Inflammatory macrophage treated with lipopolysaccharide for 4 hours (primary cell): ENCODE measurements around the gene NUDT10.
"Not testable (repeated sequence)": the region's sequence is repeated elsewhere in the genome, so short reads cannot be mapped to it uniquely, and the experiment has no call there.

Experiments
- DNase-seq: peaks from one replicate; pipeline ENCODE4 v3.0.0-alpha.2; 2020

NUDT10 gene

DNA sequence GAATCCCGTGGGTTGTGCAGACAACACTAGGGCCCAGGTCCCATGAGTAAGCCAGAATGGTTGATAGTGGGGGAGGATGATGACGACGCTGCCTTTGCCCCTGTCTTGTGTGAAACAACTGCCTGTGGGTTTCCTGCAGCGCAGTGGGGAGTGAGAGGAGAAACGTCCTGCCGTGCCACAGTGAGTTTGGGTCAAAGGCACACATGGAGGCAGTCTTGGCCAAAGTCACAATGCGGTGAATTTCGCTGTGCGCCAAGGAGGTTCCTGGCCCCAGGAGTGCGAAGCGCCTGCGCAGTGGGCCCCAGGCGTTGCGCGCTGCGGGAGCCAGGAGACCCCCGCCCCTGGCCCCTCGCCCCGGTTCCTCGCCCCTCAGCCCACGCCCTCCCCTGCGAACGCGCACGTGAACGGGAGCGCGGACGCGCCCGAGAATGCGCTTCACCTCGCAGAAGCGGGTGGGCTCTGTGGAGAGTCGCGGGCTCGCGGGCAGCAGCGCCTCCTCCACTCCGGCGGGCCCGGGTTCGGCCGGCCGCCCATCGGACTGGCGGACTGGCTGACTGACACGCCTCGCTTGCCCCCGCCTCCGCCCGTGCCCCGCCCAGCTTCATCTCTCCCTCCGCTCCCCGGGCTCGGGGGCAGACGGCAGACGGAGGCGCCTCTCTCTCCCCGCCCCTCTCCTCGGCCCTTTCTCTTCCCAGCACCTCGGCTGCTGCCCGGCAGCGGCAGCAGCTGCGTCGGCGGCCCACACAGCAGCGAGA is at the start of gene NUDT10:
Gene NUDT10 (plus strand): TSS at position 635 of the 755 bp plus-strand sequence. CDS start 144 bp downstream, outside the sequence.
- DNase-seq = no peak

DNA sequence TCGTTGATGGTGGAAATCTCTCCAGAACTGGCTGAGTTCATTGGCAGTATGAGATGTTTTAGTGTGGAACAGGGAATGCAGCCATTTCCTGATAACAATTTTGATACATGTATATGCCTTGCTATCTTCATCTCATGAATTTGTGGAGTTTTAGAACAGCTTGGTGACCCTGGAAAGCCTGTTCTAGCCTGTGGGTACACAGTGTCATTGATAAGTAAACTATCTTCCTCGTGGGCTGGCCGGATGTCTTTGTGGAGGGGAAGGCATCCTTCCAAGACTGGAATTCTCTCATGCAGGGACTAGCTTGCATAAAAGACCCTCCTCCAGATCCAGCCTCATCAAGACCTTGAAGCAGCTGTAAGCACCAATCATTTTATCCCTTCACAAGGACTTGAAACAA is 40.2 kb upstream of the NUDT10 start:
- DNase-seq = no peak

DNA sequence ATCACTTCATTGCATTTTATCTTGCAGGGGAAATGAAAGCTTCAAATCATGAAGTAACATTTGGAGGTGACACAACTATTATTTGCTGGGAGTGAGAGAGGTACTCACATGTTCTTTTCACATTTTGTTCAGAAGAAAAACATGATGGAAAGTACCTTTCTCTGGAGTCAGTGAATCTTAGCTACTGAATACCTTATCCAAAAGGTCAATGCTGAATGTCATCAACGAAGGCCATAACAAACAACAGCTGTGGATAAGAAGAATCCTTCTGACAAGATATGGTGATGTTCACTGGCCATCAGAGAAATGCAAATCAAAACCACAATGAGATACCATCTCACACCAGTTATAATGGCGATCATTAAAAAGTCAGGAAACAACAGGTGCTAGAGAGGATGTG is 36.5 kb upstream of the NUDT10 start:
- no peak for DNase-seq

- DNase-seq = no peak
Observed at GRCh38 chrX:51316271-51316670, 16.4 kb upstream of the NUDT10 start.

GRCh38 chrX:51332943-51333785 is 542 bp downstream of the NUDT10 start:
- DNase-seq = not testable (repeated sequence)

DNA sequence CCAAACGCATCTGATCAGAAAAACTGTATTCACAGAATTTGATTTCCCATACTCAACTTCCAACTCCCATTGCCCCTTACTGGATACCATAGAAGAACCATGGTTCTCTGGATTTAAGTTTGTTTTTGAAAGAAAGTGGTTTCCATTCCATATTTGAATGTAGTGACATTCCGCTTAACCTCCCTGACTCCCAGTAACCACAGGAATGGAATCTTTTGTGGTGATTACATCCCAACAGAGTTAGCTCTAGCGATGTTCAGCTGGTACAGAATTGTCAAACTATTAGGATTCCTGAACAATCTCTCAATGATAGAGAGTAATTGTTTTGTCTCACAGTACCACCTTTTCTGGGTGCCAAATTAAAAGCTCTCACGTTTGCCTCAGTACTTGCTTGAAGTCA is 1.7 kb downstream of the NUDT10 start:
- DNase-seq = no peak

- DNase-seq = peak; percentile 11
Observed at GRCh38 chrX:51336584-51336983, 4.0 kb downstream of the NUDT10 start.

GRCh38 chrX:51361251-51361650 is 28.6 kb downstream of the NUDT10 start:
- DNase-seq = no peak

GRCh38 chrX:51376672-51377071 is 44.0 kb downstream of the NUDT10 start:
- no peak for DNase-seq
